GM21723 (cell line): ENCODE results near the gene CARMIL1.

Source experiments
- ATAC-seq: cut with Tn5 transposase; IDR thresholded peaks from one replicate; pipeline ENCODE4 v1.9.1; 2021; ENCODE audit warnings: mild to moderate bottlenecking, moderate library complexity; ENCODE audit not compliant: unreplicated experiment

Gene CARMIL1

DNA sequence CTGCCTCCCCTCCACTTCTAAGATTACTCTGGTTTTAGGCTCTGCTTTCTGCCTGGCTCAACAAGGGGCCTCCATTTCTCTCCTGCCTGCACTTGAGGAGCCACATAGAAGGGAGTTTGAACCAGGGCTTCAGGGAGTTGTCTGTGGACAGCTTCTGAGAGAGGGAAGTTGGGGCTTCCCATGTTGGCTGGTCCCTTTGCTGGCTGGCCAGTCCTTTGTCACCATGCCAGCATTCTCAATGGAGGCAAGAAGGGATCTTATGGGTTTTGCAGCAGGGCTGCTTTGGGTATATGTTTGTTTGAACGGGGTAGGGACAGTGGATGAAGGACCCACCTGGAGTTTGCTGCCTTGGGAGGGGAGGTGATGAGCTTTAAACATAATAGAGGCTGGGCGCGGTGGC is 124.9 kb downstream of the CARMIL1 start:
- no peak for ATAC-seq

DNA sequence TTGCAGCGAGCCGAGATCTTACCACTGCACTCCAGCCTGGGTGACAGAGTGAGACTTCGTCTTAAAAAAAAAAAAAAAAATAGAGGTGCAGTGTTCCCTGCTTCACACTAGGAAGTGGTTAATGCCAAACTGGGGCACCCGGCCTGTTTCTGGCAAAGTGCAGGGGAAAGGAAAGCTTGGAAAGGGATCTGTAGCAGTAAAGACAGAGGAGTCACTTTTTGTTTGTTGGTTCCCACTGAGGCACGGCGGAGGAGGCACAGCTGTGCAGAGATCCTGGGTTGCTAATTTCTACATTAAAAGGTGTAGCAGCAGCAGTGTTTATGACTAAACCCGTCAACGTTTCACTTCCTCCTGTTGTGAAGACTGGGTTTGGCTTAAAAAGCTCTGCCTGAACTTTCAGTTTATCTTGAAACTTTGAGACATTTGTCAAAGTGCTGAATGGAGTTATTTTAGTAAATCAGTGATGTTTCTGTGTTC is 125.6 kb downstream of the CARMIL1 start:
- peak; percentile 97 for ATAC-seq

DNA sequence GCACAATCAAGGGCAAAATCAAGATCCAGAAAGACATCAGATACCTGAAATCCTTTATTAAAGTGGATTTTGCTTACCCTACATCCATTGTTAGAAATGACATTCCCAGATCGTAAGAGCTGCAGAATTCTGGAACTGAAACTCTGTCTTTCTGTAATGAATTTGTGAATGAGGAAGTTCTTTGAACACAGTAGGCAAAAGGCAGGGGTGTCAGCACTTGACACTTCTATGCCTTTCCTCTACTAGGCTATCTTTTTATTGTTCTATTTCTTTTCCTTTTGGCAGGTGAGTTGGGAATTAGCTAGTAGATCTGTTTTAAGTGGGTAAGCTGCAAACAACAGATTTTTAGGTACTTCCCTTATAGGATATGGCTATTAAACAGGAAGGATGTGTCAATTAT is 126.3 kb downstream of the CARMIL1 start:
- ATAC-seq = no peak

DNA sequence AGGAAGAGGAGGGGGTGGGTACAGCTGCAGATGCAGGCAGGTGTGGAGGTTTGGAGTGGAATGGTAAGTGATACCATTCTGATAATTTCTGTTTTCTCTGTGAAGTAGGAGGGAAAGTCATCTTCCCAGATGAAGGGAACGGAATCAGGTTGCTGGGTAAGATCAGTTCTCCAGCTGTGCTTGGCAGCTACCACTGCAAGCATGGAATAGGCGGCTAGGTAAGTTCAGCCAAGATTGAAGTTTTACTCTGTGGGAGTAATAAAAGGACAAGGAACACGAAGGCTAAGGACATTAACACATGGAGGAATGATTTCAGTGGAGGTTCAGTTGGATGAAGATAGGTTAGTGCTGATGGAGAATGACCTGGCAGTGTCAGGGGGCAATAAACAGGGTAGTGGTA is 128.3 kb downstream of the CARMIL1 start:
- no peak for ATAC-seq

DNA sequence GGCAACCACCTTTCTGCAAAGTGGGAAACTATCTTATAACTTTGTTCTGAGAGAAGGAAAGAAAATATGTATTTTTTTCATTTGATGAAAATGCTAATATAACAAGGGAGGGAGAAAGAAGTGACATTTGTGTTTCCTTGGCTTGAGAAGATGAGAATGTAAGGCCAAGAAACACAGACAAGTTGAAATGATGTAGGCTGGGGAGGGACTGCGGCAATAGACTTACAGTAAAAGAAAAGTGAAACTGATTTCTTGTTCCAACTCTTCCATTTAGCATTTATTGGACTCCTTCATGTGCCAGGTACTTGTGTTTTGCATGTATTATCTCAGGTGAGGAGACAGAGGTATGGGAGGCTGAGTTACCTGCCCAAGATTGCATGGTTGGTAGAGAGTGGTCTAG is 130.9 kb downstream of the CARMIL1 start:
- ATAC-seq = no peak

DNA sequence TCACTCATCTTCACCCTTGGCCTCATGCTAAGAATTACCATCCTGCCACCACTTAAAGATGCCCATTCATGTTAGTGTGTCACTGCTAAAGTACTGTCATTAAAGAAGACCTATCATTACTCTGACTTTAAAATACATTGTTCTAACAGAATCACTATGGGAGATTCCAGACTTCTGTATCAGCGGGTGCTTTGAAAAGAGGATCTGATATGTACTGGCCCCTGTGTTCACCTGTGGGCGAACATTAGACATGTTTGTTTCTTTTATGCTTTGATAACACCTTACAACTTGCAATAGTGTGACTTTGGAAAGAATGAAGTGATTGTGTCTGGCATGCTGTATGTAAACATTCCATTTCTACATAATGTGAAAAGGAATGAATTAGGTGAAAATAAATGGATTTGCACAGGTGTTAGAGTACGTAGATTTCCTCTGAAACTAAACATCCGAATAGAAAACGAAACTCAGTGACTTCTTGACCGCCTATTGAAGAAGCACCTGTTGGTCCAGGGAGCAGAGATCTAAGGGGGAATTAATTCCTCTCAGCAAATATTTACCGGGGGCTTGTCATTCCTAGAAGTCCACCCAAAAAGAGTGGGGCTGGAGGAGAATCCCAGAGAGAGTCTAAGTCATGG is 132.3 kb downstream of the CARMIL1 start:
- no peak for ATAC-seq

DNA sequence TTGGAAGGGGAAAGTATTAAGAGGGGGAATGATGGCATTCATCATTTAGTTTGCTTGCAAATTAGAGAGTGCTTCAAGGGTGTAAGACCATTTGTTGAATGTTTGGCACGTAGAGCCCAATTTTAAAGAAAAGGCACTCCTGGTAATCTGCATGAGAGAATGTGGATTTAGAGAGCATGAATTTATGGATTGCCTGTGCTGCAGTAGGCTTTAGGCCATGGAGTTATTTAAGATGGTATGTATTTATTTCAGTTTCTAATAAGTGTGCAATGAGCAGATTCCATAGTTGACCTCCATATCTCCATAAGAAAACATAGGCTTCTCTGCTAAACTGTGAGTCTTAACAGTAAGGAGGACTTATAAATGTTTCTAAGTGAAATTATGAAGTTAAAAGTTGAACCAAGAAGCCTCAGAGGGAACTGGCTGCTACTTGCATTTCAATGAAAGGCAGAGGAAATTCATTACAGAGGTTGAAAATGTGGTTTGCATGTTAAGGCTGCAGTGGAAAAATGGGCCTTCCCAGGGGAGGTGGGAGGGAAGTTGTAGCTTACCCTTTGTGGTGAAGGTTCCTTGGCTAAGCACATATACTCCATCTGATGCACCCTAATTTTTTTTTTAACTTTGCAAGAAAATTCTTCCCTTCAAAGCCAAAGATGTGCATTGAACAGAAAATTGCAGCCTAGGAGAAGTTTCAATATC is 134.2 kb downstream of the CARMIL1 start:
- ATAC-seq = no peak

DNA sequence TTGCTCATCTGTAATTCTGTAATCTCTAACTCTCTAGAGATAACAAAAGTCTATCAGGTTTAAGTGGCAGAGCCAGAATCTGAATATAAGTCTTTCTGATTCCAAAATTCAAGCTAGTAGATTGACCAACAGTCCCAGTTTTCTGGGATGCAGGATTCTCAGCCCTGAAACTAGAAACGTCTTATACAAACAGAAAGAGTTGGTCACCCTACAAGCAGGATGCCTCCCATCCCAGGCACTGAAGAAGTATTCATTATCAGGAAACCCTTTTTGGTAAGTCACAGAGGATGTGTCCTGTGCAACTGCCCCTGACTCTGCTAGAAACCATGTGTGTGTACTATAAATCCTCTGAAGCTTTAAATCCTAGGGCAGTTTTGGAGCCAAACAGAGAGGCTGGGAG is 135.0 kb downstream of the CARMIL1 start:
- no peak for ATAC-seq

DNA sequence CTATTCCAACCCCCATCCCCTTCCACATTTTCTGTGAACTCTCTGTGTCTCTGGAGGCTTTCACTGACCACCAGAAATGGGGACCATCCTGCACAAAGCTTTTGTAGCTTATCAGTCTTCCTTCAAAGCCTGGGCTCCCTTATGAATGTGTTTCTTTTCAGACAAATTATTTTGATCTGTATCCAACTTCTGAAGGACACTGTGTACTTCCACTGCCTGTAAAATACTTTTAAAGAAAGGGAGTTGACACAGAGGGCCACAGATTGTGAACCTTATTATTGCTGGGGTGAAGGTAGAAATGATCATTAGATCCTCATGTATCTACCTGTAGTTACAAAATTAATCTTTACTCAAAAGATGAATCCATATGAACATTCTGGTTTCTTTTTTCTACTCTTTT is 135.6 kb downstream of the CARMIL1 start:
- ATAC-seq = no peak

DNA sequence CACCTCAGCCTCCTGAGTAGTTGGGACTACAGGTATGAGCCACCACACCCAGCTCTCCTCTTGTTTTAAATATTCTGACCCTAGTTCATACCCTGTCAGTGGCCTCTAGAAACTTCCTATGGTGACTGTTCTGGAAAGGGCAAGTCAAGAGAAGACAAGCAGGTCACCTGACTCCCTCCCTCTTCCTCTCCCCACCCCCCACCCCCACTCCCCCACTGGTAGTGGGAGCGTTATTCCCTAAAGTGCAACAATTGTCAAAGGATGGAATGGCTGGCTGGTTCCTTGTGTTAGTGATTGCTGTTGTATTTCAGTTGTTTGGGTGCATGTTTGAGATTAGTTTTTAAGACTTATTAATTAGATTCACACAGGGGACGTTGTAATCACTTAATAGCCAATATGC is 136.1 kb downstream of the CARMIL1 start:
- no peak for ATAC-seq

DNA sequence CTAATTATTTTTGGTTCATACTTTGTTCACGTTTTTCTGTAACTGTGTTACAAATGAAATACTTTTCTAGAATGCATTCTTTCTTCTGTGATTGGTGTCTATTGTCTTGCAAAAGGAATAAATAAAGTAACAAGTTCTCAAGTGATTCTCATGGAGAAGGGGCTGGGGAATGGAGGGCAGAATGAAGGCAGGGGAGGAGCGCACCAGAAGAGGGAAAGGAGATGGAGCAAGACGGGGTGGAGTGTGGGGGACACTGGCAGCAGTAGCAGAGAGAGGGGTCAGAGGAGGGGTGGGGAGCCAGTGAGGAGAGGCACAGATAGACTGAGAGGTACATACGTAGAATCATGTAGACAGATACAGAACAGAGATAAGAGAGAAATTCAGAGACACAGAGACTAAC is 136.5 kb downstream of the CARMIL1 start:
- no peak for ATAC-seq

DNA sequence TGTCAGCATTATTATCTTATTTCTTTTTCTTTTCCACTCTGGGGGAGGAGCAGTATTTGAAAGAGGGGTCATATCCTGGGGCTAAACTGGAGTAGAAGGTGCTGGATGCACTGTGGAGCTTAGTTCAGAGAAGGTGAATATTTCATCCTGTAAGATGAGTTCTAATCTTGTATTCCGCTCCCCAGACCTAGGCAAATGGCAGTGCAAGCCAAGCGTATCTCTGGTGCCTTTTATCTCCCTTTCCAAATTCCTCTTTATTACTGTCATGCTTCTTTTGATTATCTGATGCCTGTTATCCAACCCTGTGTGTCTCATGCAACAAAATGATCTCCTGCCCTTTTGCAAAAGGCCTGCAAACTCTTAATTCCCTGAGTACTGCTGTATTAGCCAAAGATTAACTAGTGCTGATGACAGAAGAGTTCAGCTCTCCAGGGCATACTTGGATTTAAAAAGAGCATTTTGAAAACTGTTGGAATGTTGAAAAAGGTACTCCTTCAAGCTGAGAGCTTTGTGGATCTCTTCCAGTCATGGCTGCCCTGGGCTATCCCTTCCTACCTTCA is 138.0 kb downstream of the CARMIL1 start:
- ATAC-seq = no peak

DNA sequence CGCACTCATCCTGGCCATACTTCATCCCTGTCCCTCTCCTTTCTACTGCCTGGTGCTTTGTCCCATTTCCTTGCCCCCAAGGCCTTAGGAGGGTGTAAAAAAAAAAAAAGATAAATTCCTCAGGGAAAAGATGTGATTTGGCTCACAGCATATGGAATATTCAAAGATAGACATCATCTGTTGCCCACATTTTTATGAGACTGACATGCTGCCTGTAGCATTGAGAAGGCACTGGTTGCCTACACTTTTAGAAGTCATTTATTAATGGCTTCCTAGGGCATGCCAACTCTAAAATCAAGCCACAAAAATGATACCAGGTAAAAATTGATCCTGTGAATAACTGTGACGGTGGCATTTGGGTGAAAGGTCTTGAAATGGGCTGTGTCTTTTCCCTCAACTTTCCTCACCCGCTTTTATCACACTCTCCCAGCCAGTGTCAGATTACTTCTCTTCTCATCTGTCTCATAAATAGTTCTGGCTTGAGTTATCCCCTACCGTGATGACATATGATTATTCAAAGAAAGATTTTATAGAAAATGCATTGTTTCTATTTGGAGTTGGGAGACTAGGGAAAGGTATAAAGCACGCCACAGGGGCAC is 139.4 kb downstream of the CARMIL1 start:
- no peak for ATAC-seq

DNA sequence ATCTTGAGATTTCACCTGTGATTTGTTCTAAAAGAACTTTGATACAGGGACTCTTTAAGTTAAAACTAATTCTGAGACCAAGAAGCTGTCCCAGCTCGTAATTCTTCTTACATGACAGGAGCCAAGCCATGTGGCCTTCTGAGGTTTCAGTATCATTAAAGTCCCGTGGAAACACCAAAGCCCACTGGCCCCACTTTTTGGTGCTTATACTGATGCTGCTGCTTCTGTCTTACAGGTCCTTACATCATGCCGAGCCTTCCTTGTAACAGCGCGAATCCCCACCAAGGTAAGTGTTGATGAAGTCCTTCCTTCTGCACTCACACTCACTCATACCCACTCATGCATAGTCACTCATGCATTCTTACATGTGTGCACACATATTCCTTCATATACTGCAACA is 140.7 kb downstream of the CARMIL1 start:
- no peak for ATAC-seq

DNA sequence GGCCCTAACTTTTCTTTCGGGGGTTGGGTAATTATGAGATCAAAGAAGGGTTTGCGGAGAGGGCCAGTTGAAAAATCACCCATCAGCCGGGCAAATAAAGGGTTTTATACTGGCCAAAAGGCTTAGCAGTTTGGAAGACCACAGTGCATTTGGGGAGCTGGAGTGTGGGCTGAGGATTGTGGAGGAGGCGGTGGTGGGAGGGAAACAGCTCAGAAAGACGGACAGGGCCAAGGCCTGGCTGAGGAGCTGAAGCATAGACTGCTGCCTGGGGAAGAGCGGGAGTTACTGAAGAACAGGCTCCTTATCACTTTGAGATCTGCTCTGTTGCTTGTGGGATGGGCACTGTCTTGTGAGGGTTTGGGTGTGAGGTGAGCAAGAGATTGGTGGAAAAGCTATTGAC is 144.2 kb downstream of the CARMIL1 start:
- ATAC-seq = no peak

DNA sequence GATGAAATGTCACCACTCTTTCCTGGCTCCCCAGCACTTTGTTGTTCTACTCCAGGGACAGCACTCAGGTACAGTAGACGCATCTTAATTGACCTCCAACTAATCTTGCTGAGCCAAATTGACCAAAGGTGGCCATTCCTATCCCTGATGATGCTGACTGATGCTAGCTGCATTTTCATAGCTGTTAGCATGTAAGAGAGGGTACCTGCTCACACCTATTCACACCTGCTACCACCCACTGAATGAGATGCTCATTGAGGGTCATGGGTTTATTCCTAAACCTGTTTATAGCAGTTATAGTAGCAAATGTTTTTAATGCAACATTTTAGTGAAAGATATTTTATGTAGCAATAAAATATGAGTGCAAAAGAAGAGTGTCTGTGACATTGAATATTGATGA is 145.1 kb downstream of the CARMIL1 start:
- ATAC-seq = no peak

DNA sequence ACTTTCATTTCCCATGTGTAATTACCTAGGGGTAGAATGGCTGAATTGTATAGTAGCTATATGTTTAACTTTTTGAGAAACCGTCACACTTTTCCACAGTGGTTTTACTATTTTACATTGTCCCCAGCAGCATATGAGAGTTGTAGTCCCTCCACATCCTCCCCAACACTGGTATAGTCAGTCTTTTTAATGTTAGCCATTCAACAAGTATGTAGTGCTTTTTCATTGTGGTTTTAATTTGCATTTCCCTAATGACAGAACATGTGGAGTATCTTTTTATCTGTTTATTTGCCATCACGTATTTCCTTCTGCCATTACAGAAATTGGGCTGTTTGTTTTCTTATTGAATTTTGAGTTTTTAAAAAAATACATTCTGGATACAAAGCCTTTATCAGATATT is 148.4 kb downstream of the CARMIL1 start:
- no peak for ATAC-seq

DNA sequence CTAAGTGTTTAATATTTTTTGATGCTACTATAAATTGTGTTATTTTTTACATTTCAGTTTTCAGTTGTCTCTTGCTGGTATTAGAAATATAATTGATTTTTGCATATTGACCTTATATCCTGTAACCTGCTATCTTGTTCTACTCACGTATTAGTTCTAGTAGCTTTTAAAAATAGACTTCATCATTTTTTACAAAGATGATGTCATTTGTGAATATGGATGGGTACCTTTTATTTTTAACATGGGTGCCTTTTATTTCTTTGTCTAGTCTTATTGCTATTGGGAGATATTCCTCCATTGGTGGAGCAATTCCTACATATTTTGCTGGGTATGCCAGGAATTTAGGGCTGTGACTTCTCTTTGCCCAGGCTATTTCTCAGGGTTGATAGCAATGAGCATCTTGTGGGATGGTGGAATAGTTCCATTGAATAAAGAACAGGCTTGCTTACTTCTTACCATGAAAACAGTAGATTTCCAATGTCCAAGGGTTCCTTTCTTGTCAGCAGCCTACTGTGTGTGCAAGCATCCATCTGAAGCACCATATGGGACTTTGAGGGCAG is 149.7 kb downstream of the CARMIL1 start:
- no peak for ATAC-seq

DNA sequence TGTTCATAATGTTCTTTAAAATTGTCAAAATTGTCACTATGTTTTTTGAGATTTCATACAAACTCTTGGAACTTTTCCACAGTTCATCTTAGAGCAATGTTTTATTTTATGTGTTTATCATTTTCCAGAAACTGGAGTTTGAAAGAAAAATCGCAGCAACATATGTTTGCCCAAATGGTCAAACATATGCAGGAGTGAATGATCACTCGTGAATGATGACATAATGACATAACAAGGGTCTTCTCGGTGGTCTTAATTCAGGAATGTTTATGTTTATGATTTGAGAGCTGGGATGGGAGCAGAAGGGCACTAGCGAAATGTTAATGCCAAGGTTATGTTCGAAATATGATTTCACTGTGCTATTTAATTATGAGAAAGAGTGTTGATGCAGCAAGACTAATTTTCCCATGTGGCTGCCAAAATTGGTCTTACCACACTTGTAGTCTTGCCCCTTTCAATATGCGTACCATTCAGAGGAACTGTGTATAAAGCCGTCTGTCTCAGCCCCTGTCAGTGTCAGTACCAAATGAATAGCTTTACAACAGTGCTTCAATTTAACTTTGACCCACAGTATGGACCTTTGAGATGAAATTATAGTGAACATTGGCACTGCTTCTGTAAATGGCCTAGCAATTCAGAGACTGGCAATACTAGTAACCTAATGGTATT is 152.3 kb downstream of the CARMIL1 start:
- no peak for ATAC-seq

DNA sequence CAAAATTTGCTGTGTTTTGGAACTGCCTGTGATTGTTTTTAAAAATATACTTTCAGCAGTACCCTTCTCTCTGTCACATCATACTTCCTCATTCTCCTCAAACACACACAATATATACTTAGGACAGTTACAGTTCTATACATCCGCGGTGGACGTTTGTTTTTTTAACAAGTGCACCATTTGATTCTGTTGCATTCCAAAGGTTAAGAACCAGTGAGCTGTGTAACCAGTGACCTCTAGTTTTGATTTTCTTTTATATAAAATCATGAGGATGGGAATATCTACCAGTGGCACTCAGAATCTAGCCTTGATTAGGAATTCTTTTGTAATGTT is 152.8 kb downstream of the CARMIL1 start:
- ATAC-seq = no peak

DNA sequence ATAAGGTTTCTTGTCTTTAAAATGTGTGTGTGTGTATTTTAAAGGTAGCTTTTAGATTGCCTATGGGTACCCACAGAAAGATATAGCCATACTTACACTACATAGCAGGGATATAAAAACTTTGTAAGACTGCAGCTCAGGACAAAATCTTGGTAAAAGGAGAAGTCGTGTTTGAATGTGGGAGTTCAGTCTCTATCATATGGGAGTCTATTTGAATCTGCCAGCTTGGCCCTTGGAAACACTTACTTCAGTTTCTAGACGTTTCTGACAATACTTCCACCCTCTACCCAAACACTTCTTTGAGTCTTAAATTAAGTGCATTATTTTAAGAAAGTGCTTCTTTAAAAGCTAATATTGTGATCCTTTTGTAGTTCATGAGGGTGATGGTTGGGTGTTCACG is 155.7 kb downstream of the CARMIL1 start:
- ATAC-seq = no peak
